ENCODE data around the gene KRT16. TPM values are rescaled to one million over a fixed set of nuclear protein-coding genes. Genes with fewer than 3 reads are reported as not detected.
A peak's percentile ranks its signal among the peaks of the same experiment; 100 is the strongest.
"Not testable (repeated sequence)": the region's sequence is repeated elsewhere in the genome, so short reads cannot be mapped to it uniquely, and the experiment has no call there.

KRT16 gene
- total RNA-seq, 1 donor from 2014 or later = not detected

- DNase-seq (ENCODE audit: low read depth in 2 of 2) = peak in 1 of 2 donors; percentile 62
Measured at GRCh38 chr17:41647940-41648410, 35.4 kb upstream of the KRT16 start.

- no peak for DNase-seq (ENCODE audit: low read depth in 2 of 2)
Measured at GRCh38 chr17:41647038-41647813, 34.7 kb upstream of the KRT16 start.

- DNase-seq (ENCODE audit: low read depth in 2 of 2) = no peak
Measured at GRCh38 chr17:41642252-41643156, 29.9 kb upstream of the KRT16 start.

GRCh38 chr17:41640596-41640995 lies 28.0 kb upstream of the KRT16 start:
- DNase-seq (ENCODE audit: low read depth in 2 of 2) = not testable (repeated sequence)

DNA sequence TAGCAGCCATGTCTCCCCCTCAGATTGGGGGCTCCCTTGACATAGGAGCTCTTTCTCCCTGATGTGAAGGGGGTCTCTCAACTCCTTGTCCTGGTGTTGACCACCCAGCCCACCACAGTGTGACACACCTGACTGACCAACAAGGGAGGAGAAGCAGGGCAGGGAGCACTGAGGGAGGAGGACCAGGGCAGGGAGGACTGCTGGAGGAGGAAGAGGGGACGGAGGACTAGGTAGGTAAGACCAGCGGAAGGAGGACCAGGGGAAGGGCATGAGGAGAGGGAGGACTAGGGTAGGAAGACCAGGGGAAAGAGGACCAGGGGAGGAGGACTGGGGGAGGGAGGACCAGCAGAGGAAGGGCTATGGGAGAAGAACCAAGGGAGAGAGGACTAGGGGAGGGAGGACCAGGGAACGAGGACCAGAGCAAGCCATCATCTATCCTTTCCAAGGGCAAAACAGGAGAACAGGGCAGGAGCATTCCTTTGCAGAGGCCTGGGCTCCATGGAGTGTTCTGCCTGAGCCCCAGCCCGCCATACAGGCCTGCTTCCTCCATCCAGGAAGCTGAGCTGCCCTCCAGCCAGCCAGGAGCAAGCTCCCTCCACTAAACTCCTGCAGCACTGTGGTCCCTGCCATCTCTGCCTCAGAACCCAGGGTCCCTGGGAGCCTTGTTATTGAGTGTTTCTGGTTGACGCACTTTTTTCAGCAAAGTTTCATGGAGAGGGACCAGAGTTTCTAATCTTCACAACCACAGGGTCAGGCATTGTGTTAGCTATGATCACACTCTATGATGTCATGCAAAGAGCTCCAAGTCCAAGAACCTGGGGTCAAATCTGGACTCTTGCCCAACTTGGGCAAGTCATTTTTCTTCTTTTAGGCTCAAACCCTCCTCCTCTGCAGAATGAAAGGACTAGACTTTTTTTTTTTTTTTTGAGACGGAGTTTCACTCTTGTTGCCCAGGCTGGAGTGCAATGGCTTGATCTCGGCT lies 27.2 kb upstream of the KRT16 start:
- DNase-seq (ENCODE audit: low read depth in 2 of 2) = no peak

DNA sequence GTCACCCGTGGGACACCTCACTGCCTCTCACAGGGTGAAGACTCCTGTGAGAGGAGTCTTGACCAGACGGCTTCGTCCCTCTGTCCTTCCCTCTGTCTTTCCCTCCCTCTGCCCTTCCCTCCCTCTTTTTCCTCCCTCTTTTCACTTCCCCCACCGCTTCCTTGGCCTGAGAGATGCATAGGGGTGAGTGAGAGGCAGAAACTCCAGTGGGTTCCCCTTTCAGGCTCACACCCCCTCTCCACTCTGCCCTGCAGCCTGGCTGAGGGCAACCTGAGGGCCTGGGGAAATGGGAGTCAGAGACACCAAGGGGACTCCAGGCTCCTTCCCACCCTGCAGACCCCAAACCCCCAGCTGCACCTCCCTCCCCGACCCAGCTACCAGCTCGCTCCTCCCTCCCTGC lies 26.4 kb upstream of the KRT16 start:
- no peak for DNase-seq (ENCODE audit: low read depth in 2 of 2)

GRCh38 chr17:41638194-41638593 lies 25.6 kb upstream of the KRT16 start:
- DNase-seq (ENCODE audit: low read depth in 2 of 2) = no peak

DNA sequence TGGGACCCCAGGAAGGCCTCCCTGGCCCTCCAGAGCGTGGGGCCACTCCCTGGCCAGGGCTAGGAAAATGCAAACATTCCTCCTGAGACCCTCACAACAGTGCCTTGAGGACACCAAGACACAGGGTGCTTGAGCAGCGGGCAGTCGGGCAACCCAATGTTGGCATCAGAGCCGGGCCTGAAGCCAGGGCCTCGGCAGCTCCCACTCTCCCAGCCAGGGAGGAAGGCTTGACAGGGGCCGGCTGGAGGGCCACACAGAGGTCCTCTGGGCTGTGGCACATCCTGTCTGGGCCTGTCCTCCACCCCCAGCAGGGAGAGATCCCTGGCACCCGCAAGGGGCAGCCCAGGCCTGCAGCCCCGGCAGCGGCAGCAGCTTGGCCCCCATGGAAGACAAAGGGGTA lies 24.1 kb upstream of the KRT16 start:
- DNase-seq (ENCODE audit: low read depth in 2 of 2) = no peak

GRCh38 chr17:41635121-41636097 lies 22.8 kb upstream of the KRT16 start:
- no peak for DNase-seq (ENCODE audit: low read depth in 2 of 2)

DNA sequence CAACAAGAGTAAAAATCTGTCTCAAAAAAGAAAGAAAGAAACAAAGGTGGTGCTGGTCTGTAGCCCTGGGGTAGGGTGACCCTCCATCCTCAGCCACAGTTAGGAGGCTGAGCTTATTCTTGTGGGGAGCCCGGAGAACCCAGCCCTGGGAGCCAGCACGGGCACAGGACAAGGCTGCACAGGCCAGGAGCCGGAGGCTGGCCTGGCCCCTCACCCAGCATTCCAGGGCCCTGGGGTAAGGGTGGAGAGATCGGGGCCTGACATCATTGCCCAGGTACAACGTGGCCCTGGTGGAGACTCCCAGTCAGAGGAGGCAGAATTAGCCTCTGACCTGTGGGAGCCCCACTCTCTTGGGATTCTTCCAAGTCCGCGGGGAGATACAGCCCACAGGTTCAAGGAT lies 22.1 kb upstream of the KRT16 start:
- DNase-seq (ENCODE audit: low read depth in 2 of 2) = no peak

DNA sequence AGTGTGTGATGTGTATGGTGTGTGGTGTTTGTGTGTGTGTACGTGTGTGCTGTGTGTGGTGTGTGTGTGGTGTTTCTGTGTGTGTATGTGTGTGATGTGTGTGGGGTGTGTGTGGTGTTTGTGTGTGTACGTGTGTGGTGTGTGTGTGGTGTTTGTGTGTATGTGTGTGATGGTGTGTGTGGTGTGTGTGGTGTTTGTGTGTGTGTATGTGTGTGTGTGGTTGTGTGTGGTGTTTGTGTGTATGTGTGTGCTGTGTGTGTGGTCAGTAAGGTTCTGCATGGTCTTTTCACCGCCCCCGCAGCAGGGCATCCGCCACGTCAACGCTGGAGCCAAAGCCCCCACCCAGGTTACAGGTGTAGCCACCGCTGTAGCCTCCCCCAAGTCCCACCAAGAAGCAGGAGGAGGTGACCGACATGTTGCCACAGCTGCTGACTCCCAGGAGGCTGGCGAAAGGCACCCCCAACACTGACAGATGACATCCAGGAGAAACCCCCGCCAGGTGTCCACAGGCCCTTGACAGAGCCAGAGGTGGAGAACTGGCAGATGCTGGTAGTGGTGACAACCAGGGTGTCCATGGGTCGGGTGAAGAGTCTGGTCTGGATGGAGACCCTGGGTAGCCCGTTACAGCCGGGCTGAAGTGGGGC lies 21.1 kb upstream of the KRT16 start:
- DNase-seq (ENCODE audit: low read depth in 2 of 2) = no peak

DNA sequence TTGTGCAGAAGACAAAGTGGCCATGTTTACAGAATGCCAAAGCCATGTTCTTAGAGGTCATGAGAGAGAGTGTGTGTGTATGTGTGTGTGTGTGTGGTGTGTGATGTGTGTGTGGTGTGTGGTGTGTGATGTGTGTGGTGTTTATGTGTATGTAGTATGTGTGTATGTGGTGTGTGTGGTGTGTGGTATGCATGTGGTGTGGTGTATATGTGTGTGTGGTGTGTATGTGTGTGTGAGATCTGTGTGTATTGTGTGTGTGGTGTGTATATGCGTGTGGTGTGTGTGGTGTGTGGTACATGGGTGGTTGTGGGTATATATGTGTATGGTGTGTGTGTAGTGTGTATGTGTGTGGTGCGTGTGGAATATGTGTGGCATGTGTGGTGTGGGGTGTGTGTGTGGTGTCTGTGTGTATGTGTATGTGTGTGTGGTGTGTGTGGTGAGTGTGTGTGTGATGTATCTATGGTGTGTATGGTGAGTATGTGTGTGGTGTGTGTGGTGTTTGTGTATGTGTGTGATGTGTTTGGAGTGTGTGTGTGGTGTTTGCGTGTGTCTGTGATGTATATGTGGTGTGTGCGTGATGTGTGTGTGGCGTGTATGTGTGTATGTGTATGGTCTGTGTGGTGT lies 20.0 kb upstream of the KRT16 start:
- DNase-seq (ENCODE audit: low read depth in 2 of 2) = no peak

- no peak for DNase-seq (ENCODE audit: low read depth in 2 of 2)
Measured at GRCh38 chr17:41631898-41632285, 19.3 kb upstream of the KRT16 start.

DNA sequence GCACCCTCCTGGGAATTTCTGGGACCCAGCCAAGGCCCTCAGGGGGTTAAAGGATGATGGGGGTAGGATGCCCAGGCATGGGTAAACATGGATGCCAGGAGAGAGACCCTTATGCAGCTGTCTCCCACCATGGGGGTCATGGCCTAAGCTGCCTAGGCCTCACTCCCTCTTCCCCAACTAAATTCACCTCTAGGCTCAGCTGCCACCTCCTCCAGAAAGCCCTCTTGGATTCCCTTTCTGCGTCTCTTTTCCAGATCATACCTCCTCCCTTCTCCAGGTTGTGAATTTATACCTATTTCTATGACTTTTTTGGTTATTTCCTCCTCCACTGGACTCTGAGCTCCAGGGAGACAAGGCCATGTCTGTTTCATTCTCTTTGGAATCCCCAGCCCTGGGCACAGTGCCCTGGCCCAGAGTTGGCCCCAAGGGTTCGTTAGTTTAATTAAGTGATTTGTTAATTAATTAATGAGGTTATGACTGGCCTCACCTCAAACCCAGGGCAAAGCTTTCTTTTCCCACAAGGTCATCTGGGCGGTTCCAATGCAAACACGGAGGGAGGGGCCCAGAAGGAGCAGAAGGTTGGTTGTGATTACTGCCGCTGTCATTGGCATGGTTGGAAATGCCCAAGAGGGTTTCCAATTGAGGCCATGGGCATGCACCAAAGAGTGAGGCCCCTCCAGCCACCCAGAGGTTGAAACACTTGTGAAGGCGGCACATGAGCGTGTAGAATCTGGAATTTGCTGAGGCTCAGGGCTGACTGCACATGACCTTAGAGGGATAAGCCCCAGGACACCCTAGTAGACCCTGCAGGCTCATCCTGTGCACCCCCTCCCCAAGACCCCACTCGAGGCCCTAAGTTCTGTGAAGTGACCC lies 18.7 kb upstream of the KRT16 start:
- no peak for DNase-seq (ENCODE audit: low read depth in 2 of 2)

- no peak for DNase-seq (ENCODE audit: low read depth in 2 of 2)
Measured at GRCh38 chr17:41629826-41630670, 17.5 kb upstream of the KRT16 start.

DNA sequence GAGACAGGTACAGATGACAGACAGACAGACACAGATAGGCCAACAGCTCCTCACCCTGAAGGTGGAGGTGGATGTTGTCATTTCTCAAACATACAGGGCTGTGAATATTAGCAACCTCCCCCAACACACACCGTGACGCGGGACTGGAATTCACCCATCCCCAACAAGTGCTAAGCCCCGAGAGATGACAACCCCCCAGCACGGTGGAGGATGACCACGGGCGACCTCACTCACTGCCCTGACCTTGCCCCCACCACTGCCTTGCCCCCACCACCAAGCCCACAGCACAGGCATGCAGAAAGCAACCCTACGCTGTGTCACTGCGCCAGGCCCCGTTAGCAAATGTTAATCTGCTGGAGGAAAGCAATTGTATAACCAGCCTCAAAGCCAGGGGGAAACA lies 16.7 kb upstream of the KRT16 start:
- no peak for DNase-seq (ENCODE audit: low read depth in 2 of 2)

GRCh38 chr17:41628621-41629255 lies 16.2 kb upstream of the KRT16 start:
- not testable (repeated sequence) for DNase-seq (ENCODE audit: low read depth in 2 of 2)
